Measurements from ENCODE around the gene MRPL52.
"Not testable (repeated sequence)": the region's sequence is repeated elsewhere in the genome, so short reads cannot be mapped to it uniquely, and the experiment has no call there.

MRPL52 gene

DNA sequence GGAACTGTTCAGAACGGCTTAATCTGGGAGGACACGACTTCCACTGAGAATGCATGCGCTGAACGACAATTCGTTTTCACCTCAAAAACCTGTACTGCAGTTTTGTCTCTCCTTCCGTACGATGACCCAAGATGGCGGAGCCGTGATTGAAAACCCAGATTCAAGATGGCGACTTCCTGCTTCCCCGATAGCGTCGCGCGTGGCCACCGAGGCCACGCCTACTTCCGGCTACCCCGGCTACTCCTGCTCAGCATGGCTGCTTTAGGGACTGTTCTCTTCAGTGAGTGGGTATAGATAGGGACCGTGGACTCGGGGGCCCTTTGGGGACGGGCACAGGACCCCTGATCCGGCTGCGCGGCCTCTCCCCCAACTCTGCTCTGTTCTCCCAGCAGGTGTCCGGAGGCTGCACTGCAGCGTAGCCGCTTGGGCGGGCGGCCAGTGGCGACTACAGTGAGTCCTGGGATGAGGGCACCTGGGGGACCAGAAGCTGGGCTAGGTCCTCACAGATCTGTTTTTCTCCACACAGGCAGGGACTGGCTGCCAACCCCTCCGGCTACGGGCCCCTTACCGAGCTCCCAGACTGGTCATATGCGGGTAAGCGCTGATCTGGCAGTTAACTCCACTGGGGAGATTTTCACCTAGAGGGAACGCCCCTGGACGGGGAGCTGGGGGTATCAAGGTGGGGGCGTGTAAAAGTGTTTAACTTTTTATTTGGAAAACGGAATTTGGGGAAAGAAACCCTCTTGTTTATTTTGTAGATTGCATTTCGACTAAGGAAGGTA, at the start of gene MRPL52:
Gene MRPL52, plus strand, starts transcription at position 227 of the 782 bp plus-strand sequence. Its CDS starts 26 bp downstream, at position 253.
- DNase-seq (ENCODE audit: low read depth, low spot score): no peak

- no peak for DNase-seq (ENCODE audit: low read depth, low spot score)
Measured at GRCh38 chr14:22780105-22780679, 49.5 kb upstream of the MRPL52 start.

DNA sequence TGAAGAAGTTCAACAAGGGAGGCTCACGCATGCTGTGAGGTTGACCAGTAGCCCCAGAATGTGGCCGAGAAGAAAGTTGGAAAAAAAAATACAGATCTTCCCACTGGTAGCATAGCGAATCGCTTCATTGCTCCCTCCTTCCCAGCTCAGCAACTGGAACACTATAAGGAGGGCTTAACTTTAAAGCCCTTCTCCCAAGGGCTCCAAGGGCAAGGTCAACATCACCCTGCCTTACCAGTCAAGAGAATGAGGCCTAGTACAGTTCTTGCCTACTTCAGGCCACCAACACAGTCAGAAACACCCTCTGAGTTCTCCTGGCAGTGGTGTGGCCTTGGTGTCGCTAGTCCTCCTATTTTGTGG, 48.8 kb upstream of the MRPL52 start:
- no peak for DNase-seq (ENCODE audit: low read depth, low spot score)

- DNase-seq (ENCODE audit: low read depth, low spot score): no peak
Measured at GRCh38 chr14:22781301-22781991, 48.2 kb upstream of the MRPL52 start.

- DNase-seq (ENCODE audit: low read depth, low spot score): no peak
Measured at GRCh38 chr14:22786685-22787084, 43.0 kb upstream of the MRPL52 start.

DNA sequence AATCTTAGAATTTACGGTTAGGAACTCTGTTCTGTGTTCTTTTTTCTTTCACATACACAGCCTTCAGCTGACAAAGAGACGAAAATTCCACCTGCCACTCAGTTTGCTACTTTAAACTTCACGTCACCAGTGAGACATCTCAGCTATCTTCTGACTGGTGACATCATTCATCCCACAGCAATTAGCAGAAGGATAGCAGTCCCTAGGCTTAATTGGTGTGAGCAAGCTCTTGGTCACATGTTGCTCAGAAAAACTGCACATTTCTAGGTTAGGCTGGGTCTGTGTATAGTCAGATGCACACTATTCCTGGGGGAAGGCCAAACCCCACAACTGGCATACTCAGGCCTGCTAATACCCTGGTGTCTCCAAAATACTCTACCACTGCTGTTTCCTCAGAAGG, 38.4 kb upstream of the MRPL52 start:
- no peak for DNase-seq (ENCODE audit: low read depth, low spot score)

DNA sequence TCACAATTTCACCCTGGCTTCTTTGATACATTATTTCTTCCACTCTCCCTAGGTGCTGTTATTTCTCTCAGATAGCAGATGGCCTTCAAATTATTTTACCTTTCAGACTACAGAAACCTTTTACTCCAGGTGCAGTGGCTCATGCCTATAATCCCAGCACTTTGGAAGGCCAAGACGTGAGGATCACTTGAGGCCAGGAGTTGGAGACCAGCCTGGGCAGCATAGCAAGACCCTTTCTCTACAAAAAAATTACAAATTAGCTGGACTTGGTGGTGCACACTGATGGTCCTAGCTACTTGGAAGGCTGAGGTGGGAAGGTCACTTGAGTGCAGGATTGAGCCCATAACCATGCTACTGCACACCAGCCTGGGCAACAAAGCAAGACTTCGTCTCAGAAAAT, 37.5 kb upstream of the MRPL52 start:
- DNase-seq (ENCODE audit: low read depth, low spot score): no peak

GRCh38 chr14:22793550-22793949, 36.1 kb upstream of the MRPL52 start:
- not testable (repeated sequence) for DNase-seq (ENCODE audit: low read depth, low spot score)

GRCh38 chr14:22793976-22794375, 35.7 kb upstream of the MRPL52 start:
- DNase-seq (ENCODE audit: low read depth, low spot score): no peak

GRCh38 chr14:22794551-22794951, 35.1 kb upstream of the MRPL52 start:
- DNase-seq (ENCODE audit: low read depth, low spot score): no peak

DNA sequence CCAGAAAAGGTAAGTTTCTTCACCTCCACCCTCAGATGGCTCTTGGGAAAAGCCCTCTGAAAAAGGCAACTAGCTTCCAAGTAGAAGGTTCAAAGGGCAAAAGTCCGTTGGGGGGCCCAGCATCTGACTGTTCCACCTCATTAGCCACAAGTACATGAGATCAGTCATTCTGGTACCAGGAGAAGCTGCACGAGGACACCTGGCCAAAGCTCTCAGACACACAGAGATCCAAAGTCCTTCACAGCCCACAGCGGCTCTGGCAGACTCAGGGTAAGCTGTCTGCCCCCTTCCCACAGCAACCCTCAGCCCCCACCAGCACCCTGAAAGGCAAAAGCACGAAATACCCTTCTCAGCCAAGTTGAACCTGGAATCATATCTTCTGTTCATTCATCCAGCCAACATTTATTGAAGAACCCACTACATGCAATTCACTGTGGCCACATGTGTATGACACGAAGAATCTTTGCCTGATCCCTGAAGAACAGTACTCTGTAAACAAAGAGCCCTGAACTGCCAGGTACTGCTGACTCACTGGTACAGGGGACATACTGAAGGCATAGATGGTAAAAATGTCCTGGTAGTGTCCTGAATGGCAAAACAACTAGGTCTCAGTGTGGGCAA, 33.5 kb upstream of the MRPL52 start:
- DNase-seq (ENCODE audit: low read depth, low spot score): no peak

- no peak for DNase-seq (ENCODE audit: low read depth, low spot score)
Measured at GRCh38 chr14:22797017-22797917, 32.4 kb upstream of the MRPL52 start.

- no peak for DNase-seq (ENCODE audit: low read depth, low spot score)
Measured at GRCh38 chr14:22798528-22798927, 31.2 kb upstream of the MRPL52 start.

- DNase-seq (ENCODE audit: low read depth, low spot score): no peak
Measured at GRCh38 chr14:22800346-22800745, 29.3 kb upstream of the MRPL52 start.

DNA sequence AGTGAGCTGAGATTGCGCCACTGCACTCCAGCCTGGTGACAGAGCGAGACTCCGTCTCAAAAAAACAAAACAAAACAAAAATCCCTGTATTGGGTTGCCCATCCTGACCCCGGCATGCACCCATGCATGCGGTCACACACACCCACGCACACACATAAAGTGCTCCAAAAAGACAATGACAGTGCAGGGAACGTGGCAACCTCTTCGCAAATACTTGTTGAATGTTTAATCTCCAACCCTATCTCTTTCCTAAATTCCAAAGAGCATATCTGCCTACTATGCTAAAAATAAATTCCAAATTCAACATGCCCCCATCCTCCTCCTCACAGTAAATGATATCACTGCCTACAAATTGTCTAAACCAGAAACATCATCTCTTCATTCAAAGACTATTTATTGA, 28.0 kb upstream of the MRPL52 start:
- no peak for DNase-seq (ENCODE audit: low read depth, low spot score)

DNA sequence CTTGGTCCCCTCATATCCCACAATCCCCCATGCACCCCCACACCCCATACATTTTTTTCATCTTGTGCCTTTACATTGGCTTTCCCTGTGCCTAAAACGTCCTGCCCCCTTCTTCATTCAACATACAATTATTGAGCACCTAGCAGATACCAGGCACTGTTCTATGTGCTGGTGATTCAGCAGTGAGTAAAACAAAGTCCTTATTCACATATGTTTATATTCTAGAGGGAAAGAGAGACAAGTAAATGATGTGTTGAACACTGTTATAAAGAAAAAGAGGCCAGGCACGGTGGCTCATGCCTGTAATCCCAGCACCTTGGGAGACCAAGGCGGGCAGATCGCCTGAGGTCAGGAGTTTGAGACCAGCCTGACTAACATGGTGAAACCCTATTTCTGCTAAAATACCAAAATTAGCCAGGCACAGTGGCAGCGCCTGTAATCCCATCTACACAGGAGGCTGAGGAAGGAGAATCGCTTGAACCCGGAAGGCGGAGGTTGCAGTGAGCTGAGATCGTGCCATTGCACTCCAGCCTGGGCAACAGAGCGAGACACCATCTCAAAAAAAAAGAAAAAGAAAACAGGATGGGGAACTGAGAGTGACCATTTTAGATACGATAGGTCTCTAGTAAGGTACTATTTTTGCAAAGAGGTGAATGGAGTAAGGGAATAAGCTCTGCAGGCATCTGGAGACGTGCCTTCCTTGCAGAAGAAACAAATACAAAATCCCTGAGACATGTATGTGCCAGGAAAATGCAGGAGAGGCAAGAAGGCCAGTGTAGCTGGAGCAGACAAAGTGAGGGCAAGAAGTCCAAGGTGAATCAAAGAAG, 26.6 kb upstream of the MRPL52 start:
- no peak for DNase-seq (ENCODE audit: low read depth, low spot score)

DNA sequence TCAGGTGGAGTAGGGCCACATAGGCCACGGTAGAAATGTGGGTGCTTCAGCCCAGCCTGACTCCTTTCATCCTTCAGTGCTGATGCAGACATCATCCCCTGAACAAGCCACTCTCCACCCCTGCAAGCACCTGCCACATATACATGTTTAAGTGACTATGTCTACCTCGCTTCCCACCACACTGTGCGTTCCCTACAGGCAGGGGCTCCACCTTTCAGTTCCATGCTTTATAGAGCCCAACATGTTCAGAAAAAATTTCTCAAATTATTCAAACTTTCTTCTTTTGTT, 26.1 kb upstream of the MRPL52 start:
- DNase-seq (ENCODE audit: low read depth, low spot score): no peak

DNA sequence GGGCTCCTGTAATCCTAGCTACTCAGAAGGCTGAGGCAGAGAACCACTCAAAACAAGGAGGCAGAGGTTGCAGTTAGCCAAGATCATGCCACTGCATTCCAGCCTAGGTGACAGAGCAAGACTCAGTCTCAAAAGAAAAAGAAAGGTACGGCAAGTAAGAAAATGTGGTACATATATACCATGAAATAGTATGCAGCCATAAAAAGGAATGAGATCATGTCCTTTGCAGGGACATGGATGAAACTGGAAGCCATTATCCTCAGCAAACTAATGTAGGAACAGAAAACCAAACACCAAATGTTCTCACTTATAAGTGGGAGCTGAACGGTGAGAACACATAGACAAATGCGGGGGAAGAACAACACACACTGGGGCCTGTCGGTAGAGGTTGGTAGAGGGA, 24.5 kb upstream of the MRPL52 start:
- not testable (repeated sequence) for DNase-seq (ENCODE audit: low read depth, low spot score)

GRCh38 chr14:22807432-22808087, 22.1 kb upstream of the MRPL52 start:
- no peak for DNase-seq (ENCODE audit: low read depth, low spot score)
